HL-60/S4 treated with phorbol 12-myristate 13-acetate at 8.2 ng/mL for 4 days and 3 days (cell line): Measurements from ENCODE around the gene ATG5.
"Not testable (repeated sequence)": the region's sequence is repeated elsewhere in the genome, so short reads cannot be mapped to it uniquely, and the experiment has no call there.

Experiments used
- in situ Hi-C: fragments of 300-500 bp; cut with MboI; formaldehyde crosslinking; loops from 2 replicates; pipeline ENCODE4 v1.15.0; 2022; ENCODE audit warnings: low sequenced_read_pairs

The ATG5 gene

DNA sequence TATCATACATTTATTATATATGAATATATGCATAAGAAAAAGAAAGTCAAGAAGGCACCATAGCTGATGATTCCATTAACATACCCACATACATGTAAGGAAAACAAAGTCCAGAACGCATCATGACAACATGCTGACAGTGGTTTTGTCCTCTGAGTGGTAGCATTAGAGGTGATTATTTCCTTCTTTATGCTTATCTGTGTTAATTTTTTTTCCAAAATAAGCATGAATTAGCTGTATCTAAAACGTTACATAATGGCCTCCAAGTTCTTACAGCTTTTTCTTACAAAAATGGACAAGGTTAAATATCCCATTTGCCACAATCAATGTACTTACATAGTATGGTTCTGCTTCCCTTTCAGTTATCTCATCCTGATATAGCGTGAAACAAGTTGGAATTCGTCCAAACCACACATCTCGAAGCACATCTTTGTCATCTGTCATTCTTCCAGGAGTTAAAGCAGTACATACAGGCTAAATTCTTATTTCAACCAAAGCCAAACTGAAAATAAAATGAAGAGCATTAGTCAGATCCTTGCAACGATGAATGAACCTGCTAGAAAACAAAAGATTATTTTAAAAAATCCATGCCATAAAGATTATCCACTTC is 9.7 kb downstream of the ATG5 start:
- in situ Hi-C loops = no loop called here

DNA sequence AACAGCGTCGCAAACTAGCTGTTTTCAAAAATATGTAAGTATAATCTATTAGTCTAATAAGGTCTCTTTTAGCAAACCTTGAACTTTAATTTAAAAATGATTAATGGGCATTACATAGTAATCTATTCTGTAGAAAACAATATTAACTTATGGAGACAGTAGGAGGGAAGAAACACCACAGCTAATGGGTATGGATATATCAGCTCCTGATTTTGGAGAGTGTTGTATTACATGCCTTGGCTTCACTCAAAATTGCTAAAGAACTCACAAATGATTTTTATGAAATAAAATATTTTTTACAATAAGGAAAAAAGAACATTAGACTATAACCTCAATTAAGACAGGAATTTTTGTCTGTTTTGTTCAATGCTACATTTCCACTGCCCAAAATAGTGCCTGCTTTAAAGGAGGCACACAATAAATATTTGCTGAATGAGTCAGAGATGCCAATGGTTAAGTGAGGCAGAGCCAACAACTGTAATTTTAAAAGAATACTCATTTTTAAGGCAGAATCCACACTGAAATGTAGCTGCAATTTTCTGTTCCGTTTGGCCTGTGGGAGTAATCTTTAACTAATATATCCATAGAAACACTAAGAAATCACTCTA is 15.7 kb downstream of the ATG5 start:
- in situ Hi-C loops = no loop called here

- in situ Hi-C loops = no loop called here
Observed at GRCh38 chr6:106308985-106309384, 16.6 kb downstream of the ATG5 start.

GRCh38 chr6:106305740-106306139 is 19.8 kb downstream of the ATG5 start:
- in situ Hi-C loops = no loop called here

GRCh38 chr6:106300944-106301343 is 24.6 kb downstream of the ATG5 start:
- in situ Hi-C loops = no loop called here

DNA sequence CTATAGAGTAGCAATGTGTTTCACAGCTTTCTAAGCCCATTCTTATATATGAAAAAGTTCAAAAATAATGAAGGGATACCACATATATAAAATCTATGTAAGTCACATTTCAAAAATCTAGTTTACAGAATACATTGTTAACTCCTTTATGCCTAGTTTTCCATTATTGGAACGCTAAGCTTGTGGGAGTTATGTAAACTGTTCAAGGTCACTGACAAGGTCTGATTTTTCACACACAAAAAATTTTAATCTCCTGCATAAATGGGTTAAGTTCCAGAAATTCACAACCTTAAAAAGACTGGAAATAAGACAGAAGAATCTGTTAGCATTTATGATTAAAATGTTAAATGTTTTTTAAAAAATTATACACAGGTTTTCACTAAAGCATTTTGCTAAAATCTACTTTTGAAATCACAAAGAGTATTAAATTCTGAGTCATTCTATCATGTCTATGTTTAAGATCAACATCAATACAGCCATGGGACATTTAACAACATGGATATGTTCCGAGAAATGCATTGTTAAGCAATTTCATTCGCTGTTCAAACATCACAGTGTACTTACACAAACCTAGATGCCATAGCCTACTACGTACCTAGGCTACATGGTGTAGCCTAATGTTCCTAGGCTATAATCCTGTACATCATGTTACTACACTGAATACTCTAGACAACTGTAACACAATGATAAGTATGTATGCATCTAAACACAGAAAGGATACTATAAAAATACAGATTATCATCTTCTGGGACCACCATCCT is 25.4 kb downstream of the ATG5 start:
- in situ Hi-C loops = no loop called here

- in situ Hi-C loops = no loop called here
Observed at GRCh38 chr6:106293116-106293515, 32.4 kb downstream of the ATG5 start.

- in situ Hi-C loops = no loop called here
Observed at GRCh38 chr6:106290954-106291353, 34.6 kb downstream of the ATG5 start.

- in situ Hi-C loops = no loop called here
Observed at GRCh38 chr6:106290032-106290431, 35.5 kb downstream of the ATG5 start.

- in situ Hi-C loops = no loop called here
Observed at GRCh38 chr6:106287215-106287614, 38.3 kb downstream of the ATG5 start.

DNA sequence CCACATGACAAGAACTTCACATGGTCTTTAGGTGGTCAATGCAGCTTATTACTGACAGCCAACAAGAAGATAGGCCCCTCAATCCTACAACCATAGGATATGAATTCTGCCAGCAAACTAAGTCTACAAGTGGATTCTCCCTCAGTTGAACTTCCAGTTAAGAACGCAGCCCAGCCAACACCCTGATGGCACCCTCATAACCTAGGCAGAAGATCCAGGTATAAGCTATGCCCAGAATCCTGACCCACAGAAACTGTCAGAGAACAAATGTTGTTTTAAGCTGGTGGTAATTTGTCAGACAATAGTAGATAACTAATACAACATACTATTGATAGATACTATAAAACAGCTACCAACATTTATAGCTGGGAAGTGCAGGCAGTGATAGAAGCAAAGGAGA is 38.8 kb downstream of the ATG5 start:
- in situ Hi-C loops = no loop called here

DNA sequence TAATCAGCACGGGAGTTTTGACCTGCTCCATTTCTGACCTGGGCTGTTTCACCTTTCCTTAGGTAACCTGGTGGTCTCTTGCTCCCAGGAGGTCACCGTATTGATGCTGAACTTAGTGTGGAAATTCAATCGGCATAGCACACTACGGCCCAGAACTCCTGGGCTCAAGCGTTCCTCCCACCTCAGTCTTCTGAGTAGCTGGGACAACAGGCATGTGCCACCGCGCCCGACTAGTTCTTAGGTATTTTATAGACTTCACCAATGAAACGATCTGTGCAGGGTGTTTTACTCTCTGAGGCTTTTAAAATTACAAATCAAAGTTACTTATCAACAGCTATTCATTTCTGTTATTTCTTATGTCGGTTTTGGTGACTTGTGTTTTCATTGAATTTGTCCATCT is 42.1 kb downstream of the ATG5 start:
- in situ Hi-C loops = no loop called here

- in situ Hi-C loops = no loop called here
Observed at GRCh38 chr6:106281661-106282060, 43.9 kb downstream of the ATG5 start.

- in situ Hi-C loops = no loop called here
Observed at GRCh38 chr6:106281088-106281487, 44.5 kb downstream of the ATG5 start.

DNA sequence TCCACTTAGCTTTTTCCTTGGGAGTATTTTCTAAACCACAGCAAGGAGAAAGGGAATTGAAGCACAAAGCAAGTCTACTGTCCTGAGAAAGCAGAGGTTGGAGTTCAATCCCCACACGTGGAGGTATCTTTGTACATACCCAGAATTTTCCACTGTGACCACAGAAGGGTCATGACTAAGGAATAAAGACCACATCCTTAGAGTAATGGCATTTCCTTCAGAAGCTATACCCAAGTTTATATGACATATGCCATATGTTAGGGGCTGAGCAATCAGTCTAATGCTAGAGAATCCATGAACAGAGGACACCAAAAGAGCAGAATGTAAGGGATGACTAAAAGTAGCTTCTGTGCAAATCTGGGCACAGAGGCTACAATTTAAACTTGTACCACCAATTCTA is 46.4 kb downstream of the ATG5 start:
- in situ Hi-C loops = no loop called here

DNA sequence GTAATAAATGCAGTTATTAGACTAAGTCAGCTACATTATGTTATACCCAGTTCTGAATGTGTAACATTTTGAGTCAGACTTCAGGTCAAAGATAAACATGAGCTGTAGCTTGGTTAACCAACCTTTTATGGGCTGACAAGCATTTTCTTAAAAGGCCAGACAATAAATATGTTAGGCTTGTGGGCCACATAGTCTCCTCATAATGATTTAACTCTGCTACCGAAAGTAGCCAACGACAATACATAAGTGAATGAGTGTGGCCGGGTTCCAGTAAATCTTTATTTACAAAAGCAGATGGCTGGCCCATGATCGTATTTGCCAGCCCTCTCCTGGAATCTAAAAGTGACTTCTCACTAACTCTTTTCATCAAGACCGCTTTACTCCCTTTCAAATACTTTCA is 49.9 kb downstream of the ATG5 start:
- in situ Hi-C loops = no loop called here

- in situ Hi-C loops = no loop called here
Observed at GRCh38 chr6:106273087-106273486, 52.5 kb downstream of the ATG5 start.

- in situ Hi-C loops = no loop called here
Observed at GRCh38 chr6:106272287-106272686, 53.3 kb downstream of the ATG5 start.

GRCh38 chr6:106270414-106270813 is 55.1 kb downstream of the ATG5 start:
- in situ Hi-C loops = no loop called here

GRCh38 chr6:106269268-106269919 is 56.2 kb downstream of the ATG5 start:
- in situ Hi-C loops = not testable (repeated sequence)

DNA sequence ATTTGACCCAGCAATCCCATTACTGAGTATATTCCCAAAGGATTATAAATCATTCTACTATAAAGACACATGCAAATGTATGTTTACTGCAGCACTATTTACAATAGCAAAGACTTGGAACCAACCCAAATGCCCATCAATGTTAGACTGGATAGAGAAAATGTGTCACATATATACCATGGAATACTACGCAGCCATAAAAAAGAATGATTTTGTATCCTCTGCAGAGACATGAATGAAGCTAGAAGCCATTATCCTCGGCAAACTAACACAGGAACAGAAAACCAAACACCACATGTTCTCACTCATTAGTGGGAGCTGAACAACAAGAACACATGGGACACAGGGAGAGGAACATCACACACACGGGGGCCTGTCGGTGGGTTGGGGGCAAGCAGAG is 57.1 kb downstream of the ATG5 start:
- in situ Hi-C loops = not testable (repeated sequence)

DNA sequence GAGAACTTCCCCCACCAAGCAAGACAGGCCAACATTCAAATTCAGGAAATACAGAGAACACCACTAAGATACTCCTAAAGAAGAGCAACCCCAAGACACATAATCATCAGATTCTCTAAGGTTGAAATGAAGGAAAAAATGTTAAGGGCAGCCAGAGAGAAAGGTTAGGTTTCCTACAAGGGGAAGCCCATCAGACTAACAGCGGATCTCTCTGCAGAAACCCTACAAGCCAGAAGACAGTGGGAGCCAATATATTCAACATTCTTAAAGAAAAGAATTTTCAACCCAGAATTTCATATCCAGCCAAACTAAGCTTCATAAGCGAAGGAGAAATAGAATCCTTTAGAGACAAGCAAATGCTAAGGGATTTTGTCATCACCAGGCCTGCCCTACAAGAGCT is 61.1 kb downstream of the ATG5 start:
- in situ Hi-C loops = not testable (repeated sequence)
